Kidney tubule cell (primary cell): ENCODE measurements around the gene TBCD.

ENCODE experiments used
- DNase-seq: peaks from one replicate; pipeline ENCODE4 v3.0.0-alpha.2; 2018; ENCODE audit warnings: low spot score

TBCD gene

GRCh38 chr17:82858376-82859126 is 106.7 kb downstream of the TBCD start:
- no peak for DNase-seq

GRCh38 chr17:82859431-82860403 is 107.9 kb downstream of the TBCD start:
- peak; percentile 92 for DNase-seq

- no peak for DNase-seq
Measured at GRCh38 chr17:82860606-82861392, 108.9 kb downstream of the TBCD start.

GRCh38 chr17:82861393-82861775 is 109.5 kb downstream of the TBCD start:
- DNase-seq = no peak

GRCh38 chr17:82862191-82862590 is 110.3 kb downstream of the TBCD start:
- no peak for DNase-seq

GRCh38 chr17:82862737-82863382 is 111.0 kb downstream of the TBCD start:
- DNase-seq = no peak

GRCh38 chr17:82863383-82863940 is 111.6 kb downstream of the TBCD start:
- DNase-seq = no peak

GRCh38 chr17:82863941-82864712 is 112.3 kb downstream of the TBCD start:
- DNase-seq = peak; percentile 53

GRCh38 chr17:82864713-82865248 is 112.9 kb downstream of the TBCD start:
- DNase-seq = no peak

GRCh38 chr17:82865274-82865673 is 113.4 kb downstream of the TBCD start:
- DNase-seq = no peak

GRCh38 chr17:82865774-82866395 is 114.0 kb downstream of the TBCD start:
- no peak for DNase-seq

GRCh38 chr17:82866590-82867191 is 114.8 kb downstream of the TBCD start:
- peak; percentile 35 for DNase-seq

- no peak for DNase-seq
Measured at GRCh38 chr17:82867763-82868325, 116.0 kb downstream of the TBCD start.

GRCh38 chr17:82868715-82869131 is 116.9 kb downstream of the TBCD start:
- DNase-seq = no peak

GRCh38 chr17:82869536-82869935 is 117.7 kb downstream of the TBCD start:
- DNase-seq = no peak

- no peak for DNase-seq
Measured at GRCh38 chr17:82870091-82870491, 118.2 kb downstream of the TBCD start.

GRCh38 chr17:82870541-82870940 is 118.7 kb downstream of the TBCD start:
- DNase-seq = no peak

GRCh38 chr17:82871056-82871775 is 119.4 kb downstream of the TBCD start:
- DNase-seq = peak; percentile 68
